BE2C (cell line): ENCODE measurements around the gene MIS18BP1.

Source experiments
- DNase-seq: peaks from one replicate; pipeline ENCODE4 v3.0.0-alpha.2; 2020
- H3K27me3 ChIP-seq: fragments of 250-450 bp; sonication (Bioruptor Pico); 2 replicates; pipeline ENCODE4 v1.5.1; 2020; ENCODE audit warnings: mild to moderate bottlenecking
- H3K36me3 ChIP-seq: fragments of 250-450 bp; sonication (Bioruptor Pico); 2 replicates; pipeline ENCODE4 v1.5.1; 2020; ENCODE audit warnings: mild to moderate bottlenecking
- H3K4me1 ChIP-seq: fragments of 250-450 bp; sonication (Bioruptor Pico); 2 replicates; pipeline ENCODE4 v1.5.1; 2020
- H3K4me3 ChIP-seq: 2 replicates; pipeline ENCODE4 v1.5.1; 2011; ENCODE audit warnings: low read depth, low read length
- H3K9me3 ChIP-seq: fragments of 250-450 bp; sonication (Bioruptor Pico); 2 replicates; pipeline ENCODE4 v1.5.1; 2020
- CTCF ChIP-seq: IDR thresholded peaks from 2 replicates; pipeline ENCODE4 v1.5.1; 2012; ENCODE audit warnings: mild to moderate bottlenecking, low read depth, low read length

The MIS18BP1 gene

GRCh38 chr14:45249856-45250575, 3.0 kb downstream of the MIS18BP1 start:
- Histone ChIP-seq H3K9me3 (no peaks in the 10 kb centered on the region), H3K27me3 (no peaks in the 10 kb centered on the region), H3K4me3 (no peak overlapping the region), H3K4me1 (no peaks in the 10 kb centered on the region), H3K36me3 (no peaks in the 10 kb centered on the region; the same call in 1 of the 2 replicates)
- no peak for TF ChIP-seq CTCF
- no peak for DNase-seq

GRCh38 chr14:45247427-45247826, 5.6 kb downstream of the MIS18BP1 start:
- Histone ChIP-seq H3K9me3 (no peaks in the 10 kb centered on the region), H3K4me1 (no peaks in the 10 kb centered on the region), H3K36me3 (no peaks in the 10 kb centered on the region; the same call in 1 of the 2 replicates), H3K27me3 (no peaks in the 10 kb centered on the region), H3K4me3 (no peak overlapping the region)
- DNase-seq, result no peak
- no peak for TF ChIP-seq CTCF

- H3K4me3 ChIP-seq, result no peak overlapping the region
Observed at GRCh38 chr14:45246691-45247090, 6.3 kb downstream of the MIS18BP1 start.

GRCh38 chr14:45246151-45246550, 6.9 kb downstream of the MIS18BP1 start:
- Histone ChIP-seq H3K4me1 (no peaks in the 10 kb centered on the region), H3K4me3 (no peak overlapping the region), H3K27me3 (no peaks in the 10 kb centered on the region), H3K9me3 (no peaks in the 10 kb centered on the region), H3K36me3 (peaks cover 6% of the 10 kb centered on the region; the same call in 1 of the 2 replicates)
- DNase-seq, result no peak
- no peak for TF ChIP-seq CTCF

More at GRCh38 chr14:45246691-45247090, 6.3 kb downstream of the MIS18BP1 start:
- TF ChIP-seq CTCF, result no peak
- Histone ChIP-seq H3K9me3 (no peaks in the 10 kb centered on the region), H3K4me1 (no peaks in the 10 kb centered on the region), H3K27me3 (no peaks in the 10 kb centered on the region), H3K36me3 (peaks cover 4% of the 10 kb centered on the region; the same call in 1 of the 2 replicates)
- no peak for DNase-seq

- Histone ChIP-seq H3K36me3 (peaks cover 10% of the 10 kb centered on the region), H3K4me1 (no peaks in the 10 kb centered on the region)
Observed at GRCh38 chr14:45242706-45243105, 10.3 kb downstream of the MIS18BP1 start.

More at GRCh38 chr14:45242706-45243105, 10.3 kb downstream of the MIS18BP1 start:
- Histone ChIP-seq H3K27me3 (no peaks in the 10 kb centered on the region), H3K9me3 (no peaks in the 10 kb centered on the region), H3K4me3 (no peak overlapping the region)
- TF ChIP-seq CTCF, result no peak
- no peak for DNase-seq
